Endodermal cell (in vitro differentiated cells): ENCODE results near the gene CLIC3. TPM values are rescaled to one million over a fixed set of nuclear protein-coding genes. Genes with fewer than 3 reads are reported as not detected.

ENCODE experiments used
- DNase-seq: peaks from one replicate; pipeline ENCODE4 v3.0.0-alpha.2; 2017
- H3K27ac ChIP-seq: 2 replicates; pipeline ENCODE4 v1.5.1; 2013; ENCODE audit warnings: mild to moderate bottlenecking, low read depth, low read length, moderate library complexity
- H3K27me3 ChIP-seq: 2 replicates; pipeline ENCODE4 v1.6.1; 2013; ENCODE audit warnings: mild to moderate bottlenecking, low read length, moderate library complexity; ENCODE audit not compliant: insufficient read depth, control insufficient read depth, poor library complexity, severe bottlenecking
- H3K36me3 ChIP-seq: 2 replicates; pipeline ENCODE4 v1.7.0; 2013; ENCODE audit warnings: mild to moderate bottlenecking, low read length, moderate library complexity; ENCODE audit not compliant: control insufficient read depth, insufficient read depth
- H3K4me1 ChIP-seq: one replicate; pipeline ENCODE4 v1.7.0; 2013; ENCODE audit warnings: low read length; ENCODE audit not compliant: control insufficient read depth, insufficient read depth
- H3K4me3 ChIP-seq: 2 replicates; pipeline ENCODE4 v1.5.1; 2013; ENCODE audit warnings: mild to moderate bottlenecking, low read length, moderate library complexity
- H3K9ac ChIP-seq: 2 replicates; pipeline ENCODE4 v1.6.1; 2013; ENCODE audit warnings: mild to moderate bottlenecking, low read length, moderate library complexity; ENCODE audit not compliant: poor library complexity, severe bottlenecking; ENCODE audit errors: extremely low read depth
- H3K9me3 ChIP-seq: 2 replicates; pipeline ENCODE4 v1.6.1; 2013; ENCODE audit warnings: mild to moderate bottlenecking, low read length, moderate library complexity; ENCODE audit not compliant: control insufficient read depth
- H3K27ac Mint-ChIP-seq: 2 replicates; pipeline ENCODE4 v1.8.0; 2020; ENCODE audit warnings: mixed read lengths
- H3K27me3 Mint-ChIP-seq: 2 replicates; pipeline ENCODE4 v1.8.0; 2021; ENCODE audit warnings: mild to moderate bottlenecking, mixed read lengths; ENCODE audit not compliant: insufficient read depth
- H3K36me3 Mint-ChIP-seq: 2 replicates; pipeline ENCODE4 v1.8.0; 2020; ENCODE audit warnings: low read depth, mixed read lengths
- H3K4me1 Mint-ChIP-seq: 2 replicates; pipeline ENCODE4 v1.8.0; 2020; ENCODE audit warnings: mixed read lengths
- H3K4me3 Mint-ChIP-seq: 2 replicates; pipeline ENCODE4 v1.8.0; 2020; ENCODE audit warnings: mild to moderate bottlenecking, moderate library complexity, mixed read lengths
- H3K9me3 Mint-ChIP-seq: 2 replicates; pipeline ENCODE4 v1.8.0; 2020; ENCODE audit warnings: mild to moderate bottlenecking, mixed read lengths
- WGBS, 2 experiments: methylation state at CpG; one replicate each; pipeline versions ENCODE4 v1.1.5 to v1.1.7; 2013; ENCODE audit warnings: missing lambda C conversion rate in 2 of 2, mixed read lengths in 1 of 2; ENCODE audit not compliant: insufficient coverage in 1 of 2, insufficient read length in 1 of 2; 5-methylcytosine and 5-hydroxymethylcytosine counted together
- total RNA-seq, 2 donors: library from RNA; stranded (reverse); fragmentation: NEBNext Ultra II Directional in 1 of 2; extraction: Animal tissue kit (Norgen Biotek cat#: 25700) in 1 of 2; gene quantifications; 2 replicates in 1 of 2; 3 replicates in 1 of 2; pipeline ENCODE4 v1.2.1, GENCODE V29; 2021
- TF ChIP-seq, protein P1 (sequence below): fragments of 200-600 bp; sonication (generic); conservative IDR thresholded peaks from 2 replicates; pipeline ENCODE4 v1.5.0; 2021; ENCODE audit warnings: antibody characterized with exemption, mild to moderate bottlenecking

CLIC3 gene
- total RNA-seq, 2 donors from 2014 or later = 0.46 TPM; not detected in 1

DNA sequence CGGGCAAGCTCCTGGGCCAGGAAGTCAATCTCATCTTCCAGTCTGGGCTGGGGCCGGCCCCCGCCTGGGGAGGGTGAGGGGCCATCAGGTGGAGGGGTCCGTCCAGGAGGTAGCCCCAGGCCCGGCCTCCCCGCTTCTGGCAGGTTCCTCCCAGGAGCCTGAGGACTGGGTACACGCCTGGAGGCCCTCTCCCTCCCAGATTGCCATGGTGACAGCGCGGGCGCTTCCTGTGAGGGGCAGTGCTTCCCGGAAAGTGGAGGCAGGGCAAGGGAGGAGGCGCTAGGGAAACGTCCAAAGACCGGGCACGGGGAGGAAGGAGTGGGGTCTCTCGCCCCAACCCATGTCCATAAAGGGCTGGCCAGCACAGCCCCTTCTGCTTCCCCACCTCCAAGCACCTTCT is 44.8 kb upstream of the CLIC3 start:
- Mint-ChIP-seq H3K9me3 (no peaks in the 10 kb centered on the region), H3K27me3 (peaks cover 12% of the 10 kb centered on the region), H3K36me3 (peaks cover 12% of the 10 kb centered on the region), H3K4me1 (no peaks in the 10 kb centered on the region), H3K4me3 (no peak overlapping the region), H3K27ac (no peak overlapping the region)
- Histone ChIP-seq H3K9me3 (no peaks in the 10 kb centered on the region), H3K4me3 (no peak overlapping the region), H3K36me3 (peaks cover 10% of the 10 kb centered on the region), H3K9ac (no peak overlapping the region), H3K4me1 (peaks cover 6% of the 10 kb centered on the region), H3K27me3 (peaks cover 15% of the 10 kb centered on the region), H3K27ac (no peak overlapping the region)
- TF ChIP-seq, protein P1, sequence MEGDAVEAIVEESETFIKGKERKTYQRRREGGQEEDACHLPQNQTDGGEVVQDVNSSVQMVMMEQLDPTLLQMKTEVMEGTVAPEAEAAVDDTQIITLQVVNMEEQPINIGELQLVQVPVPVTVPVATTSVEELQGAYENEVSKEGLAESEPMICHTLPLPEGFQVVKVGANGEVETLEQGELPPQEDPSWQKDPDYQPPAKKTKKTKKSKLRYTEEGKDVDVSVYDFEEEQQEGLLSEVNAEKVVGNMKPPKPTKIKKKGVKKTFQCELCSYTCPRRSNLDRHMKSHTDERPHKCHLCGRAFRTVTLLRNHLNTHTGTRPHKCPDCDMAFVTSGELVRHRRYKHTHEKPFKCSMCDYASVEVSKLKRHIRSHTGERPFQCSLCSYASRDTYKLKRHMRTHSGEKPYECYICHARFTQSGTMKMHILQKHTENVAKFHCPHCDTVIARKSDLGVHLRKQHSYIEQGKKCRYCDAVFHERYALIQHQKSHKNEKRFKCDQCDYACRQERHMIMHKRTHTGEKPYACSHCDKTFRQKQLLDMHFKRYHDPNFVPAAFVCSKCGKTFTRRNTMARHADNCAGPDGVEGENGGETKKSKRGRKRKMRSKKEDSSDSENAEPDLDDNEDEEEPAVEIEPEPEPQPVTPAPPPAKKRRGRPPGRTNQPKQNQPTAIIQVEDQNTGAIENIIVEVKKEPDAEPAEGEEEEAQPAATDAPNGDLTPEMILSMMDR = no peak
- no peak for DNase-seq
- 82 to 97% methylated on average over 4 to 16 of the region's 16 CpGs for WGBS, 2 experiments

- H3K4me3 ChIP-seq = no peak overlapping the region
- TF ChIP-seq, protein P1 = no peak
- Mint-ChIP-seq H3K4me1 (no peaks in the 10 kb centered on the region), H3K4me3 (no peak overlapping the region), H3K36me3 (peaks cover 12% of the 10 kb centered on the region), H3K27me3 (peaks cover 12% of the 10 kb centered on the region), H3K9me3 (no peaks in the 10 kb centered on the region), H3K27ac (no peak overlapping the region)
- H3K4me1 ChIP-seq = peaks cover 6% of the 10 kb centered on the region
- DNase-seq = no peak
- H3K36me3 ChIP-seq = peaks cover 10% of the 10 kb centered on the region
- H3K27me3 ChIP-seq = peaks cover 15% of the 10 kb centered on the region
- no peak overlapping the region for H3K9ac ChIP-seq
- H3K27ac ChIP-seq = no peak overlapping the region
- H3K9me3 ChIP-seq = no peaks in the 10 kb centered on the region
- WGBS, 2 experiments = 92 to 94% methylated on average over 9 to 23 of the region's 23 CpGs
These were observed 44.2 kb upstream of the CLIC3 start for GRCh38 chr9:137040568-137040967.

- Mint-ChIP-seq H3K36me3 (peaks cover 12% of the 10 kb centered on the region), H3K9me3 (no peaks in the 10 kb centered on the region), H3K4me1 (no peaks in the 10 kb centered on the region), H3K4me3 (no peak overlapping the region), H3K27me3 (peaks cover 6% of the 10 kb centered on the region), H3K27ac (no peak overlapping the region)
- Histone ChIP-seq H3K36me3 (peaks cover 10% of the 10 kb centered on the region), H3K27me3 (peaks cover 8% of the 10 kb centered on the region), H3K9ac (no peak overlapping the region), H3K27ac (no peak overlapping the region), H3K4me3 (no peak overlapping the region), H3K9me3 (no peaks in the 10 kb centered on the region), H3K4me1 (peaks cover 3% of the 10 kb centered on the region)
- DNase-seq = no peak
- TF ChIP-seq, protein P1 = no peak
- WGBS, 2 experiments = 95 to 99% methylated on average over 17 to 31 of the region's 32 CpGs
These were observed 43.4 kb upstream of the CLIC3 start for GRCh38 chr9:137039611-137040366.
